ENCODE data around the gene CD300C. TPM values are rescaled to one million over a fixed set of nuclear protein-coding genes. Genes with fewer than 3 reads are reported as not detected.

Gene CD300C
- total RNA-seq (0.19 and 0.74 TPM in 2 replicates), polyA plus RNA-seq (0.22 and 0.72 TPM in 2 replicates), polyA minus RNA-seq (0.69 and 0.71 TPM in 2 replicates)
- total RNA-seq (2013), result 0.82 TPM

GRCh38 chr17:74545843-74546230 is at the start of gene CD300C:
CD300C (minus strand) TSS chr17:74546115; CDS start chr17:74545782, 333 bp downstream.
- ChIA-PET CTCF (interaction anchor here (1.2 kb wide), 1 partner anchor 13 kb away, joined by 3 read pairs; no protein-coding TSS in a partner anchor), POLR2A (no interaction called here)
- WGBS (ENCODE audit: insufficient coverage), result 62% methylated on average over 5 of the region's 5 CpGs
- peaks cover 15% of the 10 kb centered on the region for H3K27me3 Mint-ChIP-seq
- Histone ChIP-seq H3K4me1 (ENCODE audit: control insufficient read depth in 2 of 2, insufficient read depth in 2 of 2, low read length in 2 of 2) (peaks cover 4 to 19% of the 10 kb centered on the region in 2 donors), H2AFZ (ENCODE audit: insufficient read depth, low read depth, low read length, poor library complexity, severe bottlenecking) (no peak within 1 kb of the TSS), H3K9me3 (ENCODE audit: control extremely low read depth in 1 of 3, control insufficient read depth in 2 of 3, insufficient read depth in 1 of 3, low read length in 2 of 3) (no peaks in the 10 kb centered on the region), H4K20me1 (ENCODE audit: control insufficient read depth, insufficient read depth, low read length, poor library complexity, severe bottlenecking) (no peaks in the 10 kb centered on the region), H3K27me3 (replicated peaks in 1 of 4; ENCODE audit: control extremely low read depth in 1 of 4, control insufficient read depth in 3 of 4, insufficient read depth in 4 of 4, low read length in 3 of 4) (peaks cover 0 to 4% (median 1%) of the 10 kb centered on the region in 4 experiments), H3K9ac (ENCODE audit: low read length) (no peak within 1 kb of the TSS), H3K27ac (ENCODE audit: low read length in 2 of 2) (no peak within 1 kb of the TSS), H3K79me2 (ENCODE audit: control insufficient read depth, insufficient read depth, low read length) (no peaks in the 10 kb centered on the region), H3K4me2 (replicated peaks; ENCODE audit: low read depth, low read length, poor library complexity, severe bottlenecking) (no peak within 1 kb of the TSS), H3K36me3 (replicated peaks in 1 of 2; ENCODE audit: control extremely low read depth in 1 of 2, control insufficient read depth in 1 of 2, extremely low read depth in 1 of 2, insufficient read depth in 2 of 2, low read length in 1 of 2) (no peaks in the 10 kb centered on the region), H3K4me3 (ENCODE audit: control extremely low read depth in 1 of 5, extremely low read depth in 1 of 5, insufficient read depth in 1 of 5, low read depth in 2 of 5, low read length in 4 of 5) (no peak within 1 kb of the TSS)
- intact Hi-C loops (cut with micrococcal nuclease), result no loop called here
- peak within 1 kb of the TSS; percentile 65 for H3K27ac Mint-ChIP-seq
- DNase-seq (no peak), ATAC-seq (ENCODE audit: low read depth) (peak; percentile 21)
- TF ChIP-seq EZH2 (IDR thresholded peaks at IDR 0.05; ENCODE audit: borderline replicate concordance, insufficient read depth, low read depth, low read length, poor library complexity, severe bottlenecking) (no peak), CTCF (IDR thresholded peaks at IDR 0.05) (no peak)
- peak within 1 kb of the TSS; percentile 2 for H3K4me3 Mint-ChIP-seq
- peaks cover 3% of the 10 kb centered on the region for H3K4me1 Mint-ChIP-seq
- H3K9me3 Mint-ChIP-seq (ENCODE audit: insufficient read depth), result no peaks in the 10 kb centered on the region

- H3K27ac ChIP-seq (ENCODE audit: low read length in 2 of 2), result no peak overlapping the region
- H3K4me2 ChIP-seq (replicated peaks; ENCODE audit: low read depth, low read length, poor library complexity, severe bottlenecking), result no peak overlapping the region
- peaks cover 0 to 2% (median 0%) of the 10 kb centered on the region in 4 experiments for H3K27me3 ChIP-seq (replicated peaks in 1 of 4; ENCODE audit: control extremely low read depth in 1 of 4, control insufficient read depth in 3 of 4, insufficient read depth in 4 of 4, low read length in 3 of 4)
- intact Hi-C loops (cut with micrococcal nuclease), result no loop called here
- no peaks in the 10 kb centered on the region for H3K36me3 ChIP-seq (replicated peaks in 1 of 2; ENCODE audit: control extremely low read depth in 1 of 2, control insufficient read depth in 1 of 2, extremely low read depth in 1 of 2, insufficient read depth in 2 of 2, low read length in 1 of 2)
- ChIA-PET CTCF (no interaction called here), POLR2A (interaction anchor here (0.7 kb wide), 1 partner anchor 17 kb away, joined by 3 read pairs; no protein-coding TSS in a partner anchor)
- Mint-ChIP-seq H3K9me3 (ENCODE audit: insufficient read depth) (no peaks in the 10 kb centered on the region), H3K27me3 (peaks cover 5% of the 10 kb centered on the region), H3K4me1 (peaks cover 35% of the 10 kb centered on the region), H3K27ac (no peak overlapping the region), H3K4me3 (no peak overlapping the region)
- peaks cover 2 to 10% (median 4%) of the 10 kb centered on the region in 3 donors for H3K9me3 ChIP-seq (ENCODE audit: control extremely low read depth in 1 of 3, control insufficient read depth in 2 of 3, insufficient read depth in 1 of 3, low read length in 2 of 3)
- no peak overlapping the region for H2AFZ ChIP-seq (ENCODE audit: insufficient read depth, low read depth, low read length, poor library complexity, severe bottlenecking)
- ATAC-seq (ENCODE audit: low read depth), result no peak
- no peak overlapping the region for H3K9ac ChIP-seq (ENCODE audit: low read length)
- no peaks in the 10 kb centered on the region for H4K20me1 ChIP-seq (ENCODE audit: control insufficient read depth, insufficient read depth, low read length, poor library complexity, severe bottlenecking)
- H3K4me3 ChIP-seq (ENCODE audit: control extremely low read depth in 1 of 5, extremely low read depth in 1 of 5, insufficient read depth in 1 of 5, low read depth in 2 of 5, low read length in 4 of 5), result no peak overlapping the region
- DNase-seq, result no peak
- peaks cover 27 to 29% of the 10 kb centered on the region in 2 donors for H3K4me1 ChIP-seq (ENCODE audit: control insufficient read depth in 2 of 2, insufficient read depth in 2 of 2, low read length in 2 of 2)
- TF ChIP-seq EZH2 (IDR thresholded peaks at IDR 0.05; ENCODE audit: borderline replicate concordance, insufficient read depth, low read depth, low read length, poor library complexity, severe bottlenecking) (no peak), CTCF (IDR thresholded peaks at IDR 0.05) (no peak)
- H3K79me2 ChIP-seq (ENCODE audit: control insufficient read depth, insufficient read depth, low read length), result no peaks in the 10 kb centered on the region
- WGBS (ENCODE audit: insufficient coverage), result 75% methylated on average over 4 of the region's 6 CpGs
These were observed 49.3 kb upstream of the CD300C start for GRCh38 chr17:74595037-74595750.

Measured in B cell (primary cell).